GM12874 (cell line): ENCODE results near the gene CC2D1A.

ENCODE experiments used
- TF ChIP-seq, protein P1 (sequence below): IDR thresholded peaks from 2 replicates; pipeline ENCODE4 v1.5.1; 2011; ENCODE audit warnings: low read depth, mild to moderate bottlenecking, control low read depth, low read length, moderate library complexity; ENCODE audit not compliant: insufficient read depth

CC2D1A gene

GRCh38 chr19:13978351-13979243, 72.6 kb downstream of the CC2D1A start:
- TF ChIP-seq, protein P1, sequence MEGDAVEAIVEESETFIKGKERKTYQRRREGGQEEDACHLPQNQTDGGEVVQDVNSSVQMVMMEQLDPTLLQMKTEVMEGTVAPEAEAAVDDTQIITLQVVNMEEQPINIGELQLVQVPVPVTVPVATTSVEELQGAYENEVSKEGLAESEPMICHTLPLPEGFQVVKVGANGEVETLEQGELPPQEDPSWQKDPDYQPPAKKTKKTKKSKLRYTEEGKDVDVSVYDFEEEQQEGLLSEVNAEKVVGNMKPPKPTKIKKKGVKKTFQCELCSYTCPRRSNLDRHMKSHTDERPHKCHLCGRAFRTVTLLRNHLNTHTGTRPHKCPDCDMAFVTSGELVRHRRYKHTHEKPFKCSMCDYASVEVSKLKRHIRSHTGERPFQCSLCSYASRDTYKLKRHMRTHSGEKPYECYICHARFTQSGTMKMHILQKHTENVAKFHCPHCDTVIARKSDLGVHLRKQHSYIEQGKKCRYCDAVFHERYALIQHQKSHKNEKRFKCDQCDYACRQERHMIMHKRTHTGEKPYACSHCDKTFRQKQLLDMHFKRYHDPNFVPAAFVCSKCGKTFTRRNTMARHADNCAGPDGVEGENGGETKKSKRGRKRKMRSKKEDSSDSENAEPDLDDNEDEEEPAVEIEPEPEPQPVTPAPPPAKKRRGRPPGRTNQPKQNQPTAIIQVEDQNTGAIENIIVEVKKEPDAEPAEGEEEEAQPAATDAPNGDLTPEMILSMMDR, result no peak

DNA sequence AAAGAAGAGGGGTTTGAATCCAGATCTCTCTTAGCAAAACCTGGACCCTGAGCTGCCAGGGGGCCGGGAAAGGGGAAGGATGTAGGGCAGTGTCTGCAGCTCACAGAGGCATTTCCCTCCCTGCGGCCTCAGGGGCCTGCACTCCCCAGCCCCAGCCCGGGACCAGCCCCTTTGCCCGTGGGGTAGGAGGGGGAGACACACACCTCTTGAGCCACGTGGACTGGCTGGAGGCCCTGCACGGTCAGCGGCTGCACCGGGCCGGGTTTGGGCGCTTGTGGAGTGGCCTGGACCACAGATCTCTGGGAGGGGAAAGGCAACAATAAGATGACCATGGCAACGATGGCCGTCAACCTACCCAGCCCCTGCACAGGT, 73.2 kb downstream of the CC2D1A start:
- TF ChIP-seq, protein P1, result no peak

DNA sequence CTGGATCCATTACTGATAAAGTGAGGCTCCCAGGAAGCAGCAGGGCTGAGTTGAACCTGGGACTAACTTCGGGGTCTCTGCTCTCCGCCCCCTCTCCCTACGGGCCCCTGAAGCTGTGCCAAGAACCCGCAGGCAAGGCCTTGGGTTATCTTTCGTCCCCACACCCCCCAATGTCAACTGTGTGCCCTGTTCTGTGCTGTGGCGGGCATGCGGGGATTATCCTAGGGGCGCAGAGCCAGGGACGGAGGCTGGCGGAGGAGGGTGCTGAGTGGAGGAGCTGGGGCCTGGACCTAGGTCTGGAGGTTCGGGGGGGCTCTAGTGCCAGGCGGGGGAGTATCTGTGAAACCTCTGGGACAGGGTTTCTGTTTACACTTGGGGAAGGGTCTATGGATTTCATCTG, 73.7 kb downstream of the CC2D1A start:
- TF ChIP-seq, protein P1, result no peak

GRCh38 chr19:13980340-13980739, 74.3 kb downstream of the CC2D1A start:
- TF ChIP-seq, protein P1, result no peak
